ENCODE measurements around the gene GTF2F1. TPM values are rescaled to one million over a fixed set of nuclear protein-coding genes. Genes with fewer than 3 reads are reported as not detected.
A peak's percentile ranks its signal among the peaks of the same experiment; 100 is the strongest.
"Not testable (repeated sequence)": the region's sequence is repeated elsewhere in the genome, so short reads cannot be mapped to it uniquely, and the experiment has no call there.

Gene GTF2F1
- total RNA-seq, result 10 to 100 TPM; 67.0 to 70.9 TPM

- no peaks in the 10 kb centered on the region for H3K9me3 Mint-ChIP-seq
- ChIA-PET CTCF (interaction anchor here (0.8 kb wide), 1 partner anchor 31 kb away, joined by 3 read pairs; the partner anchor contains the start of gene KHSRP), POLR2A (interaction anchor here (0.6 to 1.5 kb wide), 6 partner anchors 18 to 88 kb away, joined by 3 to 6 read pairs (median 3); partner anchors contain the start of genes ALKBH7, DENND1C and KHSRP)
- H3K4me3 Mint-ChIP-seq, result peak within 1 kb of the TSS; percentile 94
- peak; percentile 94 for DNase-seq
- intact Hi-C loops (cut with micrococcal nuclease), result loop anchor here (1.0 to 2.0 kb wide), 4 partner anchors 20 to 67 kb away; partner anchors contain the start of gene CLPP
- H3K27ac Mint-ChIP-seq, result peak within 1 kb of the TSS; percentile 93
- H3K4me1 Mint-ChIP-seq (ENCODE audit: low read depth), result peaks cover 24% of the 10 kb centered on the region
- peaks cover 21% of the 10 kb centered on the region for H3K36me3 Mint-ChIP-seq
- no peaks in the 10 kb centered on the region for H3K27me3 Mint-ChIP-seq
Observed at GRCh38 chr19:6393074-6393982, at the start of gene GTF2F1. Gene GTF2F1, minus strand, starts transcription at chr19:6393164. Its CDS starts 169 bp downstream, at chr19:6392995.

DNA sequence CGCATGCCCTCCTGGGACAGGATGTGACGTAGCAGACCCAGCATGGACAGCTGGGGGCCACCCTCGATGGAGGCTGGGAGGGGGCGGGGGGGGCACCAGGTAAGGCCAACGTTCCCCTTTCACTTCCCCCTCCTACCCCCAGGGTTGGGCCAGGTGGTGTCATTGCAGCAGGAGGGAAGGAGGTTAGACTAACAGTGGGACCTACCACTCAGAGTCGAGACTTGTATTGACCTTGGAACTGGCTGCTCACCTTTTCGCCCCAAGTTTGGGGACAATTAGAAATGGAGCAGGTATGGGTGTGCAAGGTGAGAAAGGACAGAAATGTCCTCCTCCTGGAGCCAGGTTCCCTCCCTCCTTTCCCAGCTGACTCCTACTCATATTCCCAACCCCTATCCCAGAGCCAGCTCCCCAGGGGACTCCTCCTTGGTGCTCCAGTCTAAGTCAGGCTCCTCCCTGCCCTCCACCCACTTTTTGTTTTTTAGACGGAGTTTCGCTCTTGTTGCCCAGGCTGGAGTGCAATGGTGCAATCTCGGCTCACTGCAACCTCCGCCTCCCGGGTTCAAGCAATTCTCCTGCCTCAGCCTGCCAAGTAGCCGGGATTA lies 49.2 kb upstream of the GTF2F1 start:
- intact Hi-C loops (cut with micrococcal nuclease), result no loop called here
- peaks cover 6% of the 10 kb centered on the region for H3K36me3 Mint-ChIP-seq
- H3K9me3 Mint-ChIP-seq, result no peaks in the 10 kb centered on the region
- H3K27me3 Mint-ChIP-seq, result no peaks in the 10 kb centered on the region
- no peak overlapping the region for H3K27ac Mint-ChIP-seq
- H3K4me1 Mint-ChIP-seq (ENCODE audit: low read depth), result no peaks in the 10 kb centered on the region
- ChIA-PET CTCF (no interaction called here), POLR2A (no interaction called here)
- DNase-seq, result no peak
- no peak overlapping the region for H3K4me3 Mint-ChIP-seq

DNA sequence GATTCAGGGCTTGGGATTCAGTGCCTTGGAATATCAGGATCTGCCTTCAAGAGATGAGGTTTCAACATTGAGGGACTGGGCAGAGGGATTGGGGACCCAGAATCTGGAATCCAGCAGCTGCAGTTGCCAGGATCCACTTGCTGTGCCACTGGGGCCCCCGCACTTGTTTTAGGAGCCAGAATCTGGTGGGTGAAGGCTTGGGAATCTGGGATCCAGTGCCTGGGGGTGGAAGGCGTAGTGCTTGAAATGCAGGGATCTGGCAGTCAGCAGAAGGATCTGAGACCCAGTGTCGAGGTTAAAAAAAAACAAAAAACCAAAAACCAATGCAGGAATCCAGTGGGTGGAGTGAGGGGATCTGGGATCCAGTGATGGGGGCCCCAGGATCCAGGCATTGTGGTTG lies 47.9 kb upstream of the GTF2F1 start:
- CTCF ChIA-PET, result no interaction called here
- H3K27me3 Mint-ChIP-seq, result no peaks in the 10 kb centered on the region
- no peaks in the 10 kb centered on the region for H3K36me3 Mint-ChIP-seq
- H3K4me1 Mint-ChIP-seq (ENCODE audit: low read depth), result no peaks in the 10 kb centered on the region
- no peak overlapping the region for H3K27ac Mint-ChIP-seq
- POLR2A ChIA-PET, result no interaction called here
- H3K4me3 Mint-ChIP-seq, result no peak overlapping the region
- DNase-seq, result no peak
- intact Hi-C loops (cut with micrococcal nuclease), result no loop called here
- no peaks in the 10 kb centered on the region for H3K9me3 Mint-ChIP-seq

- CTCF ChIA-PET, result no interaction called here
- no peaks in the 10 kb centered on the region for H3K4me1 Mint-ChIP-seq (ENCODE audit: low read depth)
- no peaks in the 10 kb centered on the region for H3K36me3 Mint-ChIP-seq
- intact Hi-C loops (cut with micrococcal nuclease), result no loop called here
- no peaks in the 10 kb centered on the region for H3K9me3 Mint-ChIP-seq
- H3K27me3 Mint-ChIP-seq, result no peaks in the 10 kb centered on the region
- no peak for DNase-seq
- no peak overlapping the region for H3K4me3 Mint-ChIP-seq
- POLR2A ChIA-PET, result no interaction called here
- H3K27ac Mint-ChIP-seq, result no peak overlapping the region
Observed at GRCh38 chr19:6439743-6440142, 46.8 kb upstream of the GTF2F1 start.

- DNase-seq, result no peak
- Mint-ChIP-seq H3K9me3 (no peaks in the 10 kb centered on the region), H3K4me3 (no peak within 1 kb of the TSS), H3K27me3 (no peaks in the 10 kb centered on the region), H3K27ac (no peak within 1 kb of the TSS), H3K4me1 (ENCODE audit: low read depth) (no peaks in the 10 kb centered on the region), H3K36me3 (no peaks in the 10 kb centered on the region)
- intact Hi-C loops (cut with micrococcal nuclease), result no loop called here
- POLR2A ChIA-PET, result no interaction called here
- CTCF ChIA-PET, result no interaction called here
Observed at GRCh38 chr19:6433663-6434062, 40.7 kb upstream of the GTF2F1 start, which contains the start of gene SLC25A41. Gene SLC25A41, minus strand, starts transcription at chr19:6433763. Its CDS starts 70 bp downstream, at chr19:6433693.

- POLR2A ChIA-PET, result no interaction called here
- H3K4me3 Mint-ChIP-seq, result no peak overlapping the region
- intact Hi-C loops (cut with micrococcal nuclease), result no loop called here
- H3K27ac Mint-ChIP-seq, result no peak overlapping the region
- H3K27me3 Mint-ChIP-seq, result no peaks in the 10 kb centered on the region
- CTCF ChIA-PET, result no interaction called here
- no peaks in the 10 kb centered on the region for H3K9me3 Mint-ChIP-seq
- DNase-seq, result no peak
- H3K36me3 Mint-ChIP-seq, result no peaks in the 10 kb centered on the region
- H3K4me1 Mint-ChIP-seq (ENCODE audit: low read depth), result no peaks in the 10 kb centered on the region
Observed at GRCh38 chr19:6433165-6433564, 40.2 kb upstream of the GTF2F1 start.

- no peak overlapping the region for H3K27ac Mint-ChIP-seq
- H3K4me1 Mint-ChIP-seq (ENCODE audit: low read depth), result no peaks in the 10 kb centered on the region
- ChIA-PET CTCF (no interaction called here), POLR2A (no interaction called here)
- no peaks in the 10 kb centered on the region for H3K36me3 Mint-ChIP-seq
- H3K9me3 Mint-ChIP-seq, result no peaks in the 10 kb centered on the region
- no peak overlapping the region for H3K4me3 Mint-ChIP-seq
- no peaks in the 10 kb centered on the region for H3K27me3 Mint-ChIP-seq
- DNase-seq, result no peak
- intact Hi-C loops (cut with micrococcal nuclease), result no loop called here
Observed at GRCh38 chr19:6431891-6432290, 38.9 kb upstream of the GTF2F1 start.

DNA sequence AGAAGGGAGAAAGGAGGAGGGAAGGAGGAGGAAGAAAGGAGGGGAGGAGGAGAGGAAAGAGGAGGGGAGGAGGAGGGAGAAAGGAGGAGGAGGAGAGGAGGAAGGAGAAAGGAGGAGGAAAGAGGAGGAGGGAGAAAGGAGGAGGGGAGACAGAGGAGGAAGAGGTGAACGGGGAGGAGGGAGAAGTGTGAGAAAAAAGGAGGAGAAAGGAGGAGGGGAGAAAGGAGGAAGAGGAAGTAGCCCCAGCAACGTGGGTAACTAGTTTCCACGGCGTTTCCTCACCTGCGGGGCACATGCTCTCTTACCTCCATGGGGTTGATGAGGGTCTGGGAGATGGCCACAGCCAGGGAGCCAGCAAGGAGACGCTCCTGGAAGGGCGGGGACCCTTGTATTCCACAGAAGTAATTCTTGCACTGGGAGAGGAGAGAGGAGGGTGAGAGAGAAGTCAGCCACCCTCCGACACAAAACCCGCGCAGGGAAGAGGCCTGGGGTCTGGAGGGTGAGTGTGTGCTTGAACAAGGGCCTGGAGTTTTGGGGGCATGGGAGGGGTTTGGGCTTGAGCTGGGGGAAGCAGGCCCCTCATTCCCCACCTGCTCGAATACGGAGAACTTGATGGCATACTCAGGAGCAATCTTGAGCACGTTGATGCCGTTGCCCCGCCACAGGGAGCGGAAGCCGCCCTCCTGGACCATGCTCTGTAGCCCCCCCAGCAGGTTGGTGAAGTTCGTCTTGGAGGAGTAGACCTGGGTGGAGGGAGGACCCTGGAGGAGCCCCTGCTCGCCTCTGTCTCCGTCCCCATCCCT lies 36.7 kb upstream of the GTF2F1 start:
- no peaks in the 10 kb centered on the region for H3K36me3 Mint-ChIP-seq
- ChIA-PET POLR2A (no interaction called here), CTCF (no interaction called here)
- H3K27ac Mint-ChIP-seq, result no peak overlapping the region
- H3K4me1 Mint-ChIP-seq (ENCODE audit: low read depth), result peaks cover 10% of the 10 kb centered on the region
- intact Hi-C loops (cut with micrococcal nuclease), result no loop called here
- peak overlapping the region; percentile 12 for H3K4me3 Mint-ChIP-seq
- DNase-seq, result no peak
- peaks cover 3% of the 10 kb centered on the region for H3K9me3 Mint-ChIP-seq
- no peaks in the 10 kb centered on the region for H3K27me3 Mint-ChIP-seq

GRCh38 chr19:6428692-6429418 lies 35.9 kb upstream of the GTF2F1 start:
- POLR2A ChIA-PET, result interaction anchor here (0.6 kb wide), 1 partner anchor 96 kb away, joined by 3 read pairs; no protein-coding TSS in a partner anchor
- intact Hi-C loops (cut with micrococcal nuclease); H3K27me3 Mint-ChIP-seq; DNase-seq; H3K9me3 Mint-ChIP-seq; H3K27ac Mint-ChIP-seq; H3K36me3 Mint-ChIP-seq; CTCF ChIA-PET; H3K4me3 Mint-ChIP-seq: not testable (repeated sequence)
- H3K4me1 Mint-ChIP-seq (ENCODE audit: low read depth), result peaks cover 10% of the 10 kb centered on the region

- Mint-ChIP-seq H3K36me3 (peaks cover 13% of the 10 kb centered on the region), H3K4me3 (no peak overlapping the region), H3K27ac (no peak overlapping the region), H3K4me1 (ENCODE audit: low read depth) (peaks cover 24% of the 10 kb centered on the region), H3K9me3 (peaks cover 3% of the 10 kb centered on the region), H3K27me3 (no peaks in the 10 kb centered on the region)
- ChIA-PET POLR2A (no interaction called here), CTCF (no interaction called here)
- intact Hi-C loops (cut with micrococcal nuclease), result no loop called here
- DNase-seq, result no peak
Observed at GRCh38 chr19:6427131-6427530, 34.2 kb upstream of the GTF2F1 start.

DNA sequence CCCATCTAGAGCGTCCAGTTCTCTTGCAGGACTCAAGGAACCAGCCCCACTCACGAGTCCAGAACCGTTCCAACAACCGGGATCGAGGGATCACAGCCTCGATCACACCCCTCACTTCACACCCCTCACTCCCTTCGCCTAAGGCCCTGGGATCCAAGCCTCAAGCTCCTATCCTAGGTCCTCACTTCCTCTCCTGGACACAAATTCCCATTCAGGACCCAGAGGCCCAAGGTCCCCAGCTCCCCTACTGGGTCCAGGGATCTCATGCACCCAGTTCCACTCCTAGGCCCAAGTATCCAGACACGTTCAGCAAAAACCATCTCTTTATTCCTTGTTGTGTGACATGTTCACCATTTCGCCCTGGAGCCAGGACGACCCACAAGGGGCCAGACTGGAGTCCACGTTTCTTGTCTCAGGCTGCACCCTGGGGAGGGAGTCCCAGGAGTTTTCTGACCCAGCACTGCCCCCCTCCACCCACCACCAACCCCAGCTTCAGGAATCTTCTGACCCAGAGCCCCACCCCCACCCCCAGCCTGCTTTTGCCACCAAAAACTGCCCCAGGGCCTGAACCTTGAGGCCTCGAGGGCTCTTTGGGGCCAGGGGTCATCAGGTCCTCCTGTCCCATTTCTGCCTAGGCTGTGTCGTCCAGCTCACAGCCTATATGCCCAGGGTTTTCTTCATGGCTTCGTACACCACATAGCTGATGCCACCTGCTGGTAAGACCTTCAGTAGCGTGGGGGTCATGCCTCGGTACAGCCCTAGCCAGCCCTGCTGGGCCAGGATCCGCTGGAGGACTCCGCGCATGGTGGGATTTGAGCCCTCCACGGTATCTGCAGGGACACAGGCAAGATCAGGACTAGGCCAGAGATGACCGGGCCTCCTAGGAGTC lies 33.0 kb upstream of the GTF2F1 start:
- peaks cover 3% of the 10 kb centered on the region for H3K9me3 Mint-ChIP-seq
- peak; percentile 39 for DNase-seq
- no peaks in the 10 kb centered on the region for H3K27me3 Mint-ChIP-seq
- POLR2A ChIA-PET, result interaction anchor here (0.6 to 2.7 kb wide), 3 partner anchors 33 to 316 kb away, joined by 3 to 15 read pairs (median 5); partner anchors contain the start of genes ALKBH7 and GTF2F1
- peak overlapping the region; percentile 92 for H3K27ac Mint-ChIP-seq
- intact Hi-C loops (cut with micrococcal nuclease), result loop anchor here (1.0 to 2.0 kb wide), 9 partner anchors 33 to 522 kb away; partner anchors contain the start of genes CLPP, DENND1C, GTF2F1 and SH2D3A
- CTCF ChIA-PET, result interaction anchor here (0.9 to 1.7 kb wide), 5 partner anchors 65 to 458 kb away, joined by 3 to 5 read pairs (median 4); partner anchors contain the start of gene CLPP
- peak overlapping the region; percentile 75 for H3K4me3 Mint-ChIP-seq
- peaks cover 33% of the 10 kb centered on the region for H3K4me1 Mint-ChIP-seq (ENCODE audit: low read depth)
- peaks cover 19% of the 10 kb centered on the region for H3K36me3 Mint-ChIP-seq

Data from activated CD4-positive, alpha-beta memory T cell treated with anti-CD3 and anti-CD28 coated beads for 36 hours (primary cell).